Hematopoietic multipotent progenitor cell treated with erythropoietin and hydrocortisone succinate and interleukin-3 and kit ligand, for 4 days (in vitro differentiated cells): ENCODE data around the gene P2RY14.

Experiments
- DNase-seq: peaks from one replicate; pipeline ENCODE4 v3.0.0-alpha.2; 2015

P2RY14 gene

GRCh38 chr3:151300539-151300938 is 22.2 kb upstream of the P2RY14 start:
- DNase-seq: no peak

- no peak for DNase-seq
These were observed 20.7 kb upstream of the P2RY14 start for GRCh38 chr3:151299006-151299405.

- no peak for DNase-seq
These were observed 19.1 kb upstream of the P2RY14 start for GRCh38 chr3:151297429-151297828.

GRCh38 chr3:151296226-151296625 is 17.9 kb upstream of the P2RY14 start:
- DNase-seq: no peak

GRCh38 chr3:151293127-151293526 is 14.8 kb upstream of the P2RY14 start:
- no peak for DNase-seq

GRCh38 chr3:151290673-151291072 is 12.3 kb upstream of the P2RY14 start:
- DNase-seq: peak; percentile 39

- no peak for DNase-seq
These were observed 11.1 kb upstream of the P2RY14 start for GRCh38 chr3:151289445-151289844.

GRCh38 chr3:151285940-151286339 is 7.6 kb upstream of the P2RY14 start:
- no peak for DNase-seq

GRCh38 chr3:151283907-151284461 is 5.6 kb upstream of the P2RY14 start:
- DNase-seq: peak; percentile 67

GRCh38 chr3:151283387-151283786 is 5.0 kb upstream of the P2RY14 start:
- DNase-seq: no peak

GRCh38 chr3:151282921-151283320 is 4.6 kb upstream of the P2RY14 start:
- peak; percentile 84 for DNase-seq

GRCh38 chr3:151281671-151282324 is 3.5 kb upstream of the P2RY14 start:
- DNase-seq: no peak

GRCh38 chr3:151276687-151277042 is 1.7 kb downstream of the P2RY14 start:
- DNase-seq: no peak

GRCh38 chr3:151276038-151276686 is 2.2 kb downstream of the P2RY14 start:
- no peak for DNase-seq

- DNase-seq: peak; percentile 74
These were observed 3.3 kb downstream of the P2RY14 start for GRCh38 chr3:151275091-151275490.

- DNase-seq: no peak
These were observed 8.7 kb downstream of the P2RY14 start for GRCh38 chr3:151269631-151270030.

GRCh38 chr3:151268267-151269235 is 9.8 kb downstream of the P2RY14 start:
- DNase-seq: no peak

GRCh38 chr3:151267066-151267465 is 11.3 kb downstream of the P2RY14 start:
- DNase-seq: no peak

- peak; percentile 84 for DNase-seq
These were observed 12.5 kb downstream of the P2RY14 start for GRCh38 chr3:151265866-151266265.

- peak; percentile 58 for DNase-seq
These were observed 13.2 kb downstream of the P2RY14 start for GRCh38 chr3:151265166-151265565.

- DNase-seq: peak; percentile 30
These were observed 13.7 kb downstream of the P2RY14 start for GRCh38 chr3:151264605-151265004.

GRCh38 chr3:151262871-151263525 is 15.3 kb downstream of the P2RY14 start:
- DNase-seq: no peak

GRCh38 chr3:151259664-151260063 is 18.7 kb downstream of the P2RY14 start:
- no peak for DNase-seq
